GM19455 (cell line): ENCODE data around the gene ZSCAN26.
"Not testable (repeated sequence)": the region's sequence is repeated elsewhere in the genome, so short reads cannot be mapped to it uniquely, and the experiment has no call there.

ENCODE experiments used
- ATAC-seq: cut with Tn5 transposase; IDR thresholded peaks from one replicate; pipeline ENCODE4 v1.9.1; 2021; ENCODE audit not compliant: unreplicated experiment

Gene ZSCAN26

DNA sequence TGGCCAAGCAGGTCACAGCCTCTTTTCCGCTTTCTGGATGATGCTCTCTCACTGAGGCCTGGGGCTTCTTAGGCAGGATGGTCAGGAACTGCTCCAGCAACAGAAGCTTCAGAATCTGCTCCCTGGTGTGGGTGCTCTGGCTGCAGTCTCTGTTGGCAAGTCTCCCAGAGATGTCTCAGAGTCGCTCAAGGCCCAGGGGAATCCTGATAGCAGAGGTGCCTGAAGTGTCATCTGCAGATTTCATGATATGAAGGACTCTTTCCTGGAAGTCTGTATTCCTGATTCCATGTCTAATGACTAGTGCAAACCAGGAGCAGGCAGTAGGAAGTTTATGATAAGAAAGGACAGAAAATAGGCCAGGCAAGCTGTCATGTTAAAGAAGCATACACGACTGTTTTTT, 48.7 kb downstream of the ZSCAN26 start:
- no peak for ATAC-seq

DNA sequence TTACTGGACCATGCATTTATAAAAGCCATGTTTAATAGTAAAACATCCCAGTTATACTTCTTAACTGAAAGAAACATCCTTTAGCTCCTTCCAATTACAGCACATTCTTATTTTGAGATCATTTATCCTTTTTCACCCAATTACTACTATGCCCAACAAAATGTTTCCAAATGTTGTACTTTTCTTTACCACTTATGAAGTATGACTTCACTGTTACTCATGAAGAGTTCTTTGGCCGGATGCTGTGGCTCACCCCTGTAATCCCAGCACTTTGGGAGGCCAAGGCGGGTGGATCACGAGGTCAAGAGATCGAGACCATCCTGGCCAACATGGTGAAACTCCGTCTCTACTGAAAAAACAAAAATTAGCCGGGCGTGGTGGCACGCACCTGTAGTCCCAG, 50.9 kb downstream of the ZSCAN26 start:
- ATAC-seq, result not testable (repeated sequence)

DNA sequence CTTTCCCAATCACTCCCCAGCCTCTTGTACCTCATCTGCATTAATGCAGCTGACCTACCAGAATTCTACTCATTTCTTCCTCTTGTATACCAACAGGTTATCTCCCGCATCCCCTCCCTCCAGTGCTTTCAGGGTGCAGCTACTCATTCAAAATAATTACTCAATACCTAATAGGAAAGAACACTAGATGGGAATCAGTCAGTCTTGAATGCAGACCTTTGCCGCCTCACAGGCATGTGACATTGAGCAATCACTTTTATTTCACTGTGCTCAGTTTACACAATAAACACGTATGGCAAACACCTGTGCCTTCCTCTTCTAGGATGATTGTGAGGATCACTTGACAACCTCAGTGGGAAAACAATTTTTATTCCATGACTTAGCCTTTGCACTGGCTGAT, 55.7 kb downstream of the ZSCAN26 start:
- no peak for ATAC-seq

DNA sequence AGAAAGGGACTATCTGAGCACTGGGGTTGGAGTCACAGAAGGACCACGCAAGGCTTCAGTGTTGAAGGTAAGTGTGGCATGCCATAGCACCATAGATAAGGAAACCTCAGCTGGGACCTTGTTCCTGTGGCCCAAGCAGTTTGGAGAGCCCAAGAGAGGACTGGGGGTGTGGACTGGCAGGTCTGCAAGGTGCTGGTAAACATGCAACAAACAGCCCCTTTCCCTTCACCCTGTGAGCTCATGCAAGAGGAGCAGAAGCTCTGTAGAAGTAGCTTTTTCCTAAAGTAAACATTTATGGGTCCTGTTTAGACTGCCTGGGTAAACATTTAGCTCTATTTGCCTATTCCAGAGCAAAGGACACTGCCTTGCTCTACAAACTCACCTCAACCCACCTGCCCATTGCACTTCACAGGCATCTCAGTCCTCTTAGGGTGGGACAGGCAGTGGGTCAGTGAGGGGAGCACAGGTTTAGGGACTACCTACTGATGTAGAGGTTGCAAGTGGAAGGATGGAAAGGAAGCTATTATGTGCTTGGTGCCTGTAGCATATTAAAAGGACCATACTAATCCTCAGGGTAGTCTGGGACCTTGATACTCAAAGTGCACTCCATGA, 57.0 kb downstream of the ZSCAN26 start:
- no peak for ATAC-seq

DNA sequence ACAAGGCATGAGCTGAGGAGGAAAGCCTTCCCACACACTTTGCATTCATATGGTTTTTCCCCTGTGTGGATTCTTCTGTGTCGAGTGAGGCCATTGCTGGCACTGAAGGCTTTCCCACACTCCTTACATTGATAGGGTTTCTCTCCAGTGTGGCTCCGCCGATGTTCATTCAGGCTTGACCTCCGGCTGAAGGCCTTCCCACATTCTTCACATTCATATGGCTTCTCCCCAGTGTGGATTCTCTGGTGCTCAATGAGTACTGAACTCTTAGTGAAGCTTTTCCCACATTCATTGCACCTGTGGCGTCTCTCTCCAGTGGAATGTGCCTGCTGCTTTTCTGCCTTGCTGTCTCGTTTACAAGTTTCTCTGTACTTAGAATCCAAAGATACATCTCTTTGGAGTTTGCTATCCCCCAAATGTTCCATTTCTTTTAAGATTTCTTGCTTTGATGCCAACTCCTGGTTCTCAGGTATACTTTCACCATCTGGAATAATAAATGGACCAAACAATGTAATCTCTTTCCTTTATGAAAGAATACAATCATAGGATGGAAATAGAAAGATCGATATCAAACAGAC, 59.5 kb downstream of the ZSCAN26 start:
- ATAC-seq, result no peak
